ENCODE measurements around the gene GPR171.

The GPR171 gene

GRCh38 chr3:151213151-151213550 lies 10.1 kb upstream of the GPR171 start:
- no peak for DNase-seq

DNA sequence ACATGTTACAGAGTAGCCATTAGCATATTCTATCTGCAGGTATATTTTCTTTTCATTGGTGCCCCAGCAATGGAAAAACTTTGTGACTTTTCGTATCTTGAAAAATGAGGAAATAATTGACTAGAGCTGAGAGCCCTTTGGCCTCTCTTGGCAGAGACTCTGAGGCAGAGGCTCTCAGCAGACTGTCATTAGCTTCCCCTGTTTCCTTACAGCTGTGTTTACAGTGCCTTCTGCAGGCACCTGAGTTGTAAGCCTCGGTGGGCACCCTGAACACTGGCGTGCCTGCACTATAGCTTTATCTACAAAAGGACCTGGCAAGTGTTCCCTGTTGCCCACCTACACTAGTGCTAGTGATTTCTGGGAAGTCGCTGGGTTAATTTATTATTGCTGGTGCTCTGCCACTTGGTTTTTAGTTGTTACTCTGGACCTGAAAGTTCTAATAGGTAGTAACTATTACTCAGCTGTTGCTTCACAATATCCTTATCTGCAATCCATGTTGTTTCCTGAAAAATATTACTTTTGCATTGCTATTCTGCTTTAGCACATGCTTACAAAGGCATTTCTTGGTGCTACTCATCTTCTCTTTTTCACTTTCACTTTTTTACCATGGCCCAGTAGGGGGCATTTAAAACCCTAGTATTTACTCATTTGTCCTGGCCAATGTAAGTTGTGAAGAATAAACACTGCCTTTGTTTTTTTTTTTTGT lies 7.8 kb upstream of the GPR171 start:
- peak; percentile 32 for DNase-seq

DNA sequence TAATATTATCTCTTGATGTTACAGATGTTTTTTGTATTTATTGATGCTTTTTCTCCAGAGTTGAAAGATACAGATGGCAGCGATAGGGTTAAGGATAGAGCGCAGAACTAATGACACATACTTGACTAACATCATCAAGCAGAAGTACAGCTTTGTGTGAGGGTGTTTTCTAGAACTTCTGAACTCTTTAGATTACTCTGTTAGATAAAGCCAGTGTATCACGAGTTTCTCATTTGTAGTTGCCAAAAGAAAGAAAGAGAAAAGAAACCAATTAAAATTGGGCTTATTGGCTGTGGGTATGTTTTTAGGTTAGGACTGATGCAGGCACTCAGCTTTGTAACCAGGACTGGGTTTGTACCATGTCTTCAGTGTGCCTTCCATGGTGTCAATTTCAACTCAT lies 6.6 kb upstream of the GPR171 start:
- DNase-seq: no peak

DNA sequence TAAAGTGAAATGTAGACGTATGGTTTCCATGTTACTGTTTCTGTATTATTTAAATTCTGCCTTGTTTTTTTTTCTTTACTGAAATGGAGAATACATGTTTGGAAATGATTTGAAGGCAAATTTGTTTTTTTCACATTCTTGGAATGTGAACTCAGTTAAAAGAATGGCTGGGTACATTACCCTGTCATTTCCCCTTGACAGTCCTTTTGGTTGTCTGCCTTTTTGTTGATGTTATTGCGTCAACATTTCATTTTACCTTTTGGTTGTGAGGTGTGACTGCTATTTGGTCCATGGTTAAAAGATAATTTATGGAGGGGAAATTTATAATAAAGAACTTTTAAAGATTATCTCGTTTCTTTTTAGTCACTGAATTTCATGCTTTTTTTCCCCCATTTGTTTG lies 3.2 kb upstream of the GPR171 start:
- no peak for DNase-seq

- no peak for DNase-seq
Observed at GRCh38 chr3:151205482-151205881, 2.5 kb upstream of the GPR171 start.

DNA sequence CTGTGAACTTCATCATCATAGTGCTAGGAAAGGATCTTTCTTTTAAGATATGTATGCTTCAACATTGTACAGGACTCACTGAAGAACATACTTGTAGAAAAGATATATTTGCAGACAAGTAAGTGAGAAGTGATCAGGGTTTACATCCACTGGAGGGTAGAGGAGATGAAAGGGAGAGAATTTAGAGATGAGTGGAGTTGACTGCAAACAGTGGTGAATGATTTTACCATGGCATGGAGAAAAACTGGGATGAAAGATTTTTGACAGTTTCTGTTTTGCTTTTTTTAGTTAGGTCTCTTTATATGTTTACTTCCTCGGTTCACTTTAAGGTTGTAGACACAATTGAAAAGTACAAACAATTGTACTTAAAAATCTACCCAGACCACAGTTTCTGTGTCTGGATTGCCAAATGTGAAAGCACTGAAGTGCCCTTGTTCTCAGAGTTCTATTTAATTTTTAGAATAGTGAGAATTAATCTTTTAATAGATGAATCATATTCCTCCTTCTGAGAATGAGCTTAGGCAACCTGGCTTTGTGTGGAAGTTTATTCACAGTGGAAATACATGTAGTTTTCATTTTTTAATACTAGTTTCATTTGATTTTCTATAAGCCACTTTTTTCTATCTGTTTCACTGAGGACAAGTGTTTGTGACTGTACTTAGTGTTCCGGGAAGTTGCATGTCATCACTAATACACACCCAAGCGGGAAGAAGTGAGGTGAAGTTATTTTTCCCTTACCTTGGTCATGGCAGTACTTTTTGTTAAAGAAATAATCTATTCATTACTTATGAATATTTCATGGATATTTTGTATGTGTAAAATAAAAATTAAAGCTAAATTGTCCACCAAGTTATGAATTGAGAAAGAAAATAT lies 1.8 kb upstream of the GPR171 start:
- DNase-seq: peak; percentile 24

DNA sequence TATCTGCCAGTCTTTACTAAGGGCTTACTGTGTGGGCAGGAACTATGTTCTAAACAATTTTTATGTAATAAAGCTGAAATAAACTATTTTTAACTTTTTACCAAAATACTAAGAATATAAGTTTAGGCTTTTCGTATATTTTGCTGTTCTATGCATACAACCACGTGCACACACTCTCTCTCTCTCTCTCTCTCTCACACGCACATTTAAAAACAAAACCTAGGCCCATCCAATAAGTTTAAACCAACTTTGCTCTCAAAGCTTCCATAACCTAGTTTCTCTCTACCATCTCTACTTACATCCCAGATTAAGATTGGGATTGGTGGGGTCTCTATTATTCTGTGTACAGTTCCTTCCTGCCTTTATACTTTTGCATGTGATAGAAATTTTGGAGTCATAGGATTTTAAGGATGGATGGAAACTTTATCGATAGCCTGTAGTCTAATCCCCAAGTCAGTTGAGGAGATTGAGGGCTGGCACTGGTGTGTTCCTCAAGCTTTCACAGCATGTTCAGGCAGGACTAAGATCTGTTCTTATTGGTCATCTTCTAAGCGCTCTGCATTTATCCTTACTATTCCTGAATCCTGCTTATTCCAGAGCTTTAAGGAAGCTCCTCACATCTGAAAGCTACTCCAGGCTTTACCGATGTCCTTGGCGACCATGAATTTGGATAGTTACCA lies 1.8 kb downstream of the GPR171 start:
- DNase-seq: no peak

DNA sequence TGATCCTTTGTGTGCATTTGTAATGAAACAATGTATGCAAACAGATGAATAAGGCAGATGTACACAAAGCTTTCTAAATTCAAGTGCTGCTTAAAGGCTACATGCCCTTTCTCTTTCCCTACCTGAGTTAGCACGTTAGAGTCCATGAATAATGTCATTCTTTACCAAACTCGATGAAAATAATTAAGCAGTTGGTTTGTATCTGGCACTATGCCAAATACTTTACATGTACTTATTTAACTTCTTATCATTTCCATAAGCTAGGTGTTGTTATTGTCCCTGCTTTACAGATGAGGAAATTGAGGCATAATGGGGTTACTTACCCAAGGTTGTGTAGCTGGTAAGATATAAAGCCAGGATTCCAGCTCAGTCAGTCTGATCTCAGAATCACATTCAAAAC lies 2.4 kb downstream of the GPR171 start:
- no peak for DNase-seq

- DNase-seq: no peak
Observed at GRCh38 chr3:151199554-151200438, 3.2 kb downstream of the GPR171 start.

- DNase-seq: no peak
Observed at GRCh38 chr3:151198849-151199248, 4.2 kb downstream of the GPR171 start.

DNA sequence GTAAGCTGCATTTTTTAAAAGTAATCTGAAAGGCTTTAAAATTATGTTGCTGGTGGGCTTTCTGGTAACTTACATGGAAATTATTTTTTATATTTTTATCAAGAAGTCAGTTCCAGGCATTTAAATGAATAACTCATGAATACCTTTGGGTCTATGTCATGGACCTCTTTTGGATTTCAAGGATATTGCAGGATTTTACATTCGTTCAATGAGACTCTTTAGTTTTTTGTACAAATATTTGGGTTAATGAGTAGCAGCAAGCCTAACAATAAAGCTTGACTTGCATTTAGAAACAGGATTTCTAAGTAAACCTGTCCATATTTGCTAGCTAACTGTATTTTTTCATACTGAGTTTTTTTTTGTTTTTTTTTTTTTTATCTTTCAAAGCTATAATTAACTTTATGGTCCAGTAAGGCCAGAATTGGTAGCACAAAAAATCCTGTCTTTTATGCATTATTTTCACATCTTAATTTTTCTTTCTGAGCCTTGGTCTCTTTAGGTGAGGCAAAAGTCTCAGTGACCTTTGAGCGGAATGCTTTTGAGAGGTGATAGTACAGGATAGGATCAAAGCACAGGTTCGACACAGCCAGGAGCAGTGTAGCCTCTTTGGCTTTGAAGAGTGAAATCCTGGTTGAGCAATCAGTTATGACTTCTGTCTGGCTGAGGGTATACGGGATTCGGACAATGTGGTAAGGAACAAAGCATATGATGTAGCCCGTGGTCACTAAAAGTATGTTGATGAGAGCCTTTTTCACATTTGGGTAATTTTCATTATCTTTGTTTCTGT lies 4.8 kb downstream of the GPR171 start:
- no peak for DNase-seq

DNA sequence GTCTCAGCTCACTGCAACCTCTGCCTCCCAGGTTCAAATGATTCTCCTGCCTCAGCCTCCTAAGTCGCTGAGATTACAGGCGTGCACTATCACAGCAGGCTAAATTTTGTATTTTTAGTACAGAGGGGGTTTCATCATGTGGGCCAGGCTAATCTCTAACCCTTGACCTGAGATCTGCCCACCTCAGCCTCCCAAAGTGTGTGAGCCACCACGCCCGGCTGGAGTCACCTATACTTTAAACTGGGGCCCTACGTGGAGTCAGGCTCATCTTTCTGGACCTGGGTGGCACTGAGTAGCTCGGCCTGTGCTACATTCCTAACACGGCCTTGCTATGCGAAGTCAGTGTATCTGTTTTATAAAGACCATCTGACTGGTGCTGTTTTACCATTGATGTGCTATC lies 5.8 kb downstream of the GPR171 start:
- no peak for DNase-seq

DNA sequence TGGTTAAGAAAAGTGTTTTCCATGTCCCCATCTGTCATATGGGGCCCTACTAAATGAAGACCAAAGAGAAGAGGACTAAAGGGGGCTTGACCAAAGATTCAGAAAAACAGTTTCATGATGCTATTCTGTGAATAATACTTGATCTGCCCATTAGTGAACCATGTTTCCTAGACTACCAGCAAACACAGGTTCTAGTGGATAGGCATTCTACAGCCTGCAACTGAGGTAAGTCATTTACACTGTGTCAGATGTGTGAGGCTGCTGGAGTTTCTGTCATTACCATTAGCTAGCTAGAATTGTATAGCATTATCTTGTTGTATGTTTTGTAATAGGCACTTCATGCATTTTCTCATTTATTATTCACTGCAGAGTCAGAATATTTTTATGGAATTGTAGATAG lies 6.6 kb downstream of the GPR171 start:
- no peak for DNase-seq

DNA sequence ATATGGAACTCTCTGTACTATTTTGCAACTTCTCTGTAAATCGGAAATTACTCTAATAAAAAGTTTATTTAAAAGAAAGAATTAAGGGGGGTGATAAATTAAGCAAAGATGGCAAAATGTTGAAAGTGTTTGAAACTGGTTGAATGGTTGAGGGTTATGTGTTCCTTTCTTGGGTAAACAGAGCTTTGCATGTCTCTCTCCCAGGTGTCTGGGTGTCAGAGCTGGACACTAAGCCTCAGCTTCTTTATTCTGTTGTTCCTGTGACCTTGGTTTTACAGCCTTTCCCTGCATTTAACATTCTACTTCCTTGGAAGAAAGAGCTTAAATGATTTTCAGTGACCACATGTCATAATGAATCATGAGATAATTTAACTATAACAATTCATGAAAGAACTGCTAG lies 7.2 kb downstream of the GPR171 start:
- no peak for DNase-seq

GRCh38 chr3:151192545-151192944 lies 10.5 kb downstream of the GPR171 start:
- DNase-seq: no peak

GRCh38 chr3:151191095-151191494 lies 11.9 kb downstream of the GPR171 start:
- no peak for DNase-seq

DNA sequence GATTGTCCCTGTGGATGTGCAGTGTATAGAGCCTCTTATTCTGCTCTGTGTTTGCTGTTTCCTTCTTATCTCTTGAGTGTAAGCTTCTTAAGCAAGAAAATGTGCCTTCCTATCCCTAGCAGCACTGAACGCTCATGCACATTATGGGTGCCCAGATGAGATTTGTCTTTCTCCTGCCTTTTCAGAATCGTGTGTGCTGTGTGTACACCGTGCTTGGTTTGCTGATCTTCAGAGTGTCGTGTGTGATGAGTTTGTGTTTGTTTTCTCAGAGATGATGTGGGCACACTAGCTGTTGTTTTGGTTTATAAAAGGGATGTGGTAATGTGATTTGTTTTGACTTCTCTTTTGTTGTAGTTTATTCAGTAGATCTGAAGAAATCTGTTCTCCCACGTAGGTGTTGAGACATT lies 19.7 kb downstream of the GPR171 start:
- DNase-seq: peak; percentile 25

- DNase-seq: no peak
Observed at GRCh38 chr3:151182349-151183079, 20.5 kb downstream of the GPR171 start.

- DNase-seq: no peak
Observed at GRCh38 chr3:151178208-151178845, 24.7 kb downstream of the GPR171 start.

GRCh38 chr3:151175952-151176351 lies 27.1 kb downstream of the GPR171 start:
- no peak for DNase-seq

- no peak for DNase-seq
Observed at GRCh38 chr3:151174351-151174750, 28.7 kb downstream of the GPR171 start.

Measured in CD4-positive, alpha-beta T cell treated with Interleukin-6 for 4 hours (primary cell).